Fibroblast of pulmonary artery (primary cell): ENCODE data around the gene ACLY.

Experiments used
- DNase-seq: peaks from one replicate; pipeline ENCODE4 v3.0.0-alpha.2; 2010; ENCODE audit warnings: low read depth
- H3K4me3 ChIP-seq: replicated peaks from 2 replicates; pipeline ENCODE4 v1.5.1; 2011; ENCODE audit warnings: low read depth, mild to moderate bottlenecking, control low read depth, low read length, moderate library complexity
- CTCF ChIP-seq: IDR thresholded peaks from 2 replicates; pipeline ENCODE4 v1.5.1; 2011; ENCODE audit warnings: mild to moderate bottlenecking, control low read depth, low read length, inconsistent platforms; ENCODE audit errors: missing control alignments

Gene ACLY

GRCh38 chr17:41871789-41872188 lies 47.0 kb downstream of the ACLY start:
- DNase-seq, result no peak
- no peak overlapping the region for H3K4me3 ChIP-seq
- TF ChIP-seq CTCF, result no peak

- DNase-seq, result no peak
- no peak for TF ChIP-seq CTCF
- H3K4me3 ChIP-seq, result no peak overlapping the region
These were observed 48.1 kb downstream of the ACLY start for GRCh38 chr17:41870627-41871026.

GRCh38 chr17:41870097-41870496 lies 48.7 kb downstream of the ACLY start:
- H3K4me3 ChIP-seq, result no peak overlapping the region
- no peak for TF ChIP-seq CTCF

GRCh38 chr17:41869426-41869825 lies 49.3 kb downstream of the ACLY start:
- no peak for DNase-seq
- H3K4me3 ChIP-seq, result no peak overlapping the region
- TF ChIP-seq CTCF, result no peak

More at GRCh38 chr17:41870097-41870496, 48.7 kb downstream of the ACLY start:
- DNase-seq, result no peak

GRCh38 chr17:41868568-41868967 lies 50.2 kb downstream of the ACLY start:
- TF ChIP-seq CTCF, result no peak
- DNase-seq, result no peak
- no peak overlapping the region for H3K4me3 ChIP-seq

GRCh38 chr17:41865596-41865893 lies 53.2 kb downstream of the ACLY start:
- peak overlapping the region; percentile 37 for H3K4me3 ChIP-seq
- no peak for DNase-seq
- no peak for TF ChIP-seq CTCF

- peak within 1 kb of the TSS; percentile 91 for H3K4me3 ChIP-seq
- no peak for TF ChIP-seq CTCF
- DNase-seq, result peak; percentile 89
These were observed 53.7 kb downstream of the ACLY start, which contains the start of gene KLHL11 for GRCh38 chr17:41864836-41865595. TSS of gene KLHL11 (minus strand) at chr17:41865423. CDS start at chr17:41865370, 53 bp downstream.
